A549 (cell line): Measurements from ENCODE around the gene ADCK2. TPM values are rescaled to one million over a fixed set of nuclear protein-coding genes. Genes with fewer than 3 reads are reported as not detected.

ENCODE experiments used
- ATAC-seq, 2 experiments: fragments of 200-7000 bp in 1 of 2; fragments of >200 bp in 1 of 2; cut with Nextera tagmentation in 1 of 2; cut with Tn5 transposase in 1 of 2; 3 replicates each; pipeline versions ENCODE4 v1.8.0 to v1.9.1; 2018 to 2020; ENCODE audit warnings: mild to moderate bottlenecking in 1 of 2, moderate library complexity in 1 of 2
- CTCF ChIA-PET: fragments of 300-600 bp; sonication (Branson Sonifier 250); formaldehyde crosslinking; extraction: SDS; loops from one replicate; lab custom pipeline; 2021; ENCODE audit warnings: antibody characterized with exemption, inconsistent platforms; lab: Yijun Ruan, JAX
- POLR2A ChIA-PET: fragments of 350-600 bp; formaldehyde crosslinking; extraction: SDS; loops from one replicate; lab custom pipeline; 2021; ENCODE audit warnings: antibody characterized with exemption, inconsistent platforms; lab: Yijun Ruan, JAX
- DNase-seq, 2 experiments: peaks; one replicate each; pipeline versions ENCODE4 v3.0.0 to v3.0.0-alpha.2; 2011 to 2016; ENCODE audit warnings: low read depth in 1 of 2, low spot score in 1 of 2
- FAIRE-seq: peaks from 2 replicates; lab custom pipeline; 2011; peaks lifted over from hg19 to GRCh38; lab: Jason Lieb, UNC
- H3K27ac ChIP-seq, 2 experiments: fragments of >200 bp; sonication (Bioruptor Twin); formaldehyde crosslinking; 3 replicates each; pipeline ENCODE4 v1.5.1; 2016 to 2017
- H3K4me1 ChIP-seq: fragments of >200 bp; sonication (Bioruptor Twin); formaldehyde crosslinking; 3 replicates; pipeline ENCODE4 v1.6.1; 2016
- H3K4me2 ChIP-seq: fragments of >200 bp; sonication (Bioruptor Twin); formaldehyde crosslinking; 3 replicates; pipeline ENCODE4 v1.6.1; 2016
- H3K4me3 ChIP-seq: fragments of >200 bp; sonication (Bioruptor Twin); formaldehyde crosslinking; 3 replicates; pipeline ENCODE4 v1.5.1; 2016
- H3K9me3 ChIP-seq: fragments of >200 bp; sonication (Bioruptor Twin); formaldehyde crosslinking; 3 replicates; pipeline ENCODE4 v1.6.1; 2016
- CBX8 ChIP-seq: fragments of 200-600 bp; sonication (generic); IDR thresholded peaks from 2 replicates; pipeline ENCODE4 v1.6.1; 2016
- CHD4 ChIP-seq: fragments of 200-600 bp; sonication (generic); IDR thresholded peaks from 2 replicates; pipeline ENCODE4 v1.6.1; 2016; ENCODE audit warnings: antibody characterized with exemption, mild to moderate bottlenecking, borderline replicate concordance
- E2F6 ChIP-seq: IDR thresholded peaks from 2 replicates; pipeline ENCODE4 v1.6.1; 2012; ENCODE audit warnings: low read depth, borderline replicate concordance
- ELK1 ChIP-seq: fragments of 150-350 bp; IDR thresholded peaks from 2 replicates; pipeline ENCODE4 v1.6.1; 2014; ENCODE audit warnings: low read depth, mild to moderate bottlenecking, low read length
- FOXS1 ChIP-seq: fragments of 250-450 bp; sonication (Bioruptor Pico); IDR thresholded peaks from 2 replicates; pipeline ENCODE4 v1.5.0; 2020; ENCODE audit warnings: mild to moderate bottlenecking, moderate library complexity
- GATA3 ChIP-seq: IDR thresholded peaks from 2 replicates; pipeline ENCODE4 v1.6.1; 2012; ENCODE audit warnings: borderline replicate concordance
- JUN ChIP-seq, 2 experiments: fragments of >200 bp; sonication (Bioruptor Twin); formaldehyde crosslinking; IDR thresholded peaks; 2 replicates in 1 of 2; 3 replicates in 1 of 2; pipeline ENCODE4 v1.6.1; 2016 to 2017
- JUNB ChIP-seq: fragments of >200 bp; sonication (Bioruptor Twin); formaldehyde crosslinking; IDR thresholded peaks from 2 replicates; pipeline ENCODE4 v1.6.1; 2016
- KDM1A ChIP-seq: fragments of 200-600 bp; sonication (generic); IDR thresholded peaks from 2 replicates; pipeline ENCODE4 v1.6.1; 2016; ENCODE audit warnings: low read depth, mild to moderate bottlenecking
- KDM5A ChIP-seq: fragments of 200-600 bp; sonication (generic); IDR thresholded peaks from 2 replicates; pipeline ENCODE4 v1.6.1; 2016; ENCODE audit warnings: antibody characterized with exemption, mild to moderate bottlenecking
- MAZ ChIP-seq: fragments of 150-350 bp; IDR thresholded peaks from 2 replicates; pipeline ENCODE4 v1.6.1; 2014; ENCODE audit warnings: antibody characterized with exemption, low read depth, low read length, borderline replicate concordance
- MYC ChIP-seq: IDR thresholded peaks from 2 replicates; pipeline ENCODE4 v1.6.1; 2012; ENCODE audit warnings: mild to moderate bottlenecking, inconsistent platforms, low read length, improper control_type of control experiment, borderline replicate concordance
- PHF8 ChIP-seq: fragments of 200-600 bp; sonication (generic); IDR thresholded peaks from 2 replicates; pipeline ENCODE4 v1.6.1; 2016; ENCODE audit warnings: low read depth, mild to moderate bottlenecking, antibody characterized with exemption, moderate library complexity, borderline replicate concordance
- POLR2A ChIP-seq: IDR thresholded peaks from 2 replicates; pipeline ENCODE4 v1.6.1; 2012; ENCODE audit warnings: mild to moderate bottlenecking, low read length
- RAD21 ChIP-seq, 2 experiments: fragments of >200 bp in 1 of 2; sonication (Bioruptor Twin) in 1 of 2; formaldehyde crosslinking in 1 of 2; IDR thresholded peaks in 1 of 2; conservative IDR thresholded peaks in 1 of 2; 2 replicates in 1 of 2; 3 replicates in 1 of 2; pipeline ENCODE4 v1.6.1; 2012 to 2018; ENCODE audit warnings: inconsistent platforms in 1 of 2
- RFX5 ChIP-seq: fragments of 450-650 bp; IDR thresholded peaks from 2 replicates; pipeline ENCODE4 v1.7.1; 2014; ENCODE audit warnings: antibody characterized with exemption, mild to moderate bottlenecking, moderate library complexity
- SMC3 ChIP-seq: fragments of >200 bp; sonication (Bioruptor Twin); formaldehyde crosslinking; IDR thresholded peaks from 3 replicates; pipeline ENCODE4 v1.6.1; 2018; ENCODE audit warnings: inconsistent platforms
- SREBF2 ChIP-seq: fragments of 450-650 bp; IDR thresholded peaks from 2 replicates; pipeline ENCODE4 v1.6.1; 2014; ENCODE audit warnings: mild to moderate bottlenecking, moderate library complexity
- ZSCAN20 ChIP-seq: fragments of 250-450 bp; sonication (Bioruptor Pico); IDR thresholded peaks from 2 replicates; pipeline ENCODE4 v1.8.0; 2022; ENCODE audit warnings: mild to moderate bottlenecking, moderate library complexity
- WGBS: methylation state at CpG from one replicate; pipeline ENCODE4 v1.1.6; 2017; ENCODE audit errors: missing lambda C conversion rate; 5-methylcytosine and 5-hydroxymethylcytosine counted together
- polyA plus RNA-seq, 4 experiments: library from polyadenylated mRNA; depleted of rRNA in 3 of 4; stranded (reverse); fragments of >200 nt; fragmentation: RNase III in 1 of 4; extraction: RNeasy Plus Mini Kit Qiagen cat#74134 plus additional on column Dnase treatment in 1 of 4; gene quantifications; 2 replicates in 3 of 4; 3 replicates in 1 of 4; pipeline ENCODE4 v1.2.3, GENCODE V29; 2011 to 2017
- TF ChIP-seq, protein P1 (sequence below): fragments of 200-600 bp; sonication (generic); IDR thresholded peaks from 2 replicates; pipeline ENCODE4 v1.6.1; 2016; ENCODE audit warnings: antibody characterized with exemption, mild to moderate bottlenecking, moderate library complexity
- TF ChIP-seq, protein P2 (sequence below): fragments of >200 bp; sonication (Bioruptor Twin); formaldehyde crosslinking; IDR thresholded peaks from 3 replicates; pipeline ENCODE4 v1.6.1; 2016
- TF ChIP-seq, protein P3 (sequence below): IDR thresholded peaks from 2 replicates; pipeline ENCODE4 v1.6.1; 2012
- TF ChIP-seq, protein P4 (sequence below): IDR thresholded peaks from 2 replicates; pipeline ENCODE4 v1.6.1; 2012

The ADCK2 gene
- polyA plus RNA-seq, 2 of the 4 experiments (the other 2 are of a cell fraction): 13.1 to 13.9 TPM

DNA sequence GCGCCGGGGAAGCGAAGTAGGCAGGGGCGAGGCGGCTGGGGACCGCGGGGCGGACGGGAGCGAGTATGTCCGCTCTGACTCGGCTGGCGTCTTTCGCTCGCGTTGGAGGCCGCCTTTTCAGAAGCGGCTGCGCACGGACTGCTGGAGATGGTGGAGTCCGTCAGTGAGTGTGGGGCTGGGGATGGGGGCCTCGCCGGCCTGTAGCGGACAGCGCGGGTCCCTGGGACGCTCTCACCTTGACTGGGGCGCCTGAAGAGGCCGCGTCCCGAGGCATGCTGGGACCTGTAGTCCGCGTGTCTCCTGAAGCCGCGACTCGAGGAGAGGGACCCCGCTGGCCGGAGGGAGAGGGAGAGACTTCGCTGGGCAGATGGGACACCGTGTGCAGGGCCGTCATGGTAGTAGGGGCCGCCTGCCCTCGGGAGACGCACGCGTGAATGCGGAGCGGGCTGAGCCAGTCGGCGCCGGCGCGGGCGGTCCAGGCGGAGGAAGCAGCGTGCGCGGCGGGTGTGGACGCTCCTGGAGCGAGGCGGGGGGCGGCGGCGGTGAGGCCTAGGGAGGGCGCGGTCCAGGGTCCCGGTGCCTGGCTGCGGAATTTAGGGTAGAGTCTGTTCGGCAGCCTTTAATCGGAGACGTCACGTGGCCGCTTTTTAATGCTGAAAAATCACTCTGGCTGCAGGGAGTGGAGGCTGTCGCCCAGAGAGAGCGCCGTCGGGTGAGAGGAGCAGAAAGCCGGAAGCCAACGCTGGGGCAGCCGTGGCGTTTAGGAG lies 24.1 kb downstream of the ADCK2 start, which contains the start of gene NDUFB2:
TSS of gene NDUFB2 (plus strand) at position 29 of the 767 bp plus-strand sequence. CDS start at position 66, 37 bp downstream.
- POLR2A ChIA-PET: interaction anchor here (0.6 to 1.0 kb wide), 5 partner anchors 9 to 318 kb away, joined by 3 to 6 read pairs (median 4); partner anchors contain the start of gene MRPS33
- WGBS: under 1% methylated on average over 33 of the region's 82 CpGs
- no peak for FAIRE-seq

DNA sequence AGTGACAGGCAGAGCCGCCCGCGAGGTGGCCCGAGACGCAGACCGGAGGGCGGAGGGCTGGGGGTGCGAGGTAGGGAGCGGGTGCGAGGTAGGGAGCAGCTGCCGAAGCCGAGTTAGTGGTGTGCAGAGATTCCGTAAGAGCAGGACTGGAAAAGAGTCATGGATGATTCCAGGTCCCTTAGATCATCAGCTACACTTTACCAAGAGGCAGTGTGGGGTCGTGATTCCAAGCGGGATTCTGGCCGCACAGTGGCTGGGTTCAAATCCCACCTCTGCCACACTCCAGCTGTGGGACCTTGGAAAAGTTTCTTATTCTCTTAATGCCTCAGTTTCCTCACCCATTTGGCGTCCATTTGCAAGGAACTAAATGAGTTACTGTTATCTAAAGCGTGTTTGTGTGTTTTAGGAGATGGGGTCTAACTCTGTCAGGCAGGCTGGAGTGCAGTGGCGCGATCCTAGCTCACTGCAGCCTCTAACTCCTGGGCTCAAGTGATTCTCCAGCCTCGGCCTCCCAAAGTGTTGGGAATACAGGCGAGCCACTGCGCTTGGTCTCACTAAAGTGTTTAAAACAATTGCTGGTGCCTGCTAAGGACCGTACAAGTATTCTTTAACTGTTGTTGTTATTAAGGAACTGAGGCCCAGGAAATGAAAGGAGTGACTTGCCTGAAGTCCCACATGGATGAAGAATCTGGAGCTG lies 24.9 kb downstream of the ADCK2 start:
- ATAC-seq (no peak), DNase-seq (no peak), FAIRE-seq (no peak)
- Histone ChIP-seq H3K4me3 (peak overlapping the region; percentile 77), H3K9me3 (no peaks in the 10 kb centered on the region), H3K4me1 (peaks cover 15% of the 10 kb centered on the region; the same call in 2 of the 3 replicates), H3K4me2 (peak overlapping the region; percentile 86), H3K27ac (peak overlapping the region; percentile 93 to 94)
- ChIA-PET POLR2A (no interaction called here), CTCF (interaction anchor here (0.5 to 0.9 kb wide), 2 partner anchors 23 to 101 kb away, joined by 3 read pairs; no protein-coding TSS in a partner anchor)
- 24% methylated on average over 24 of the region's 24 CpGs for WGBS
- no peak for TF ChIP-seq ELK1
- TF ChIP-seq KDM1A: no peak
- no peak for TF ChIP-seq PHF8
- no peak for TF ChIP-seq FOXS1 (CRISPR knock-in tag)
- TF ChIP-seq CBX8: no peak
- no peak for TF ChIP-seq MYC
- TF ChIP-seq JUNB: no peak
- no peak for TF ChIP-seq ZSCAN20
- TF ChIP-seq SREBF2: no peak
- no peak for TF ChIP-seq MAZ
- TF ChIP-seq RAD21 (conservative IDR thresholded peaks at IDR 0.05 in 1 of 2, IDR thresholded peaks at IDR 0.05 in 1 of 2): no peak
- no peak for TF ChIP-seq POLR2A

More for the DNA sequence above, 24.1 kb downstream of the ADCK2 start, which contains the start of gene NDUFB2:
- Histone ChIP-seq H3K4me2 (peak within 1 kb of the TSS; percentile 86), H3K4me3 (peak within 1 kb of the TSS; percentile 77), H3K27ac (peak within 1 kb of the TSS; percentile 93 to 94), H3K4me1 (peaks cover 15% of the 10 kb centered on the region; the same call in 2 of the 3 replicates), H3K9me3 (no peaks in the 10 kb centered on the region)
- ATAC-seq (peak; percentile 95), DNase-seq (peak; percentile 84 to 91)
- CTCF ChIA-PET: interaction anchor here (0.5 to 0.9 kb wide), 5 partner anchors 12 to 1057 kb away, joined by 3 to 5 read pairs (median 4); no protein-coding TSS in a partner anchor
- TF ChIP-seq RFX5 (0 out of 2 replicates have a peak, but pooled peaks have one; percentile 55), JUN (IDR thresholded peaks at IDR 0.05) (peak in 1 of 2 experiments; percentile 87; a peak in 4 of 5 replicates), E2F6 (peak; percentile 62; the same call in 1 of the 2 replicates), POLR2A (peak; percentile 81), CHD4 (no peak), PHF8 (peak; percentile 99), SMC3 (no peak; the same call in 2 of the 3 replicates), ZSCAN20 (no peak), GATA3 (0 out of 2 replicates have a peak, but pooled peaks have one; percentile 32), KDM5A (0 out of 2 replicates have a peak, but pooled peaks have one; percentile 16)
- TF ChIP-seq, protein P1, sequence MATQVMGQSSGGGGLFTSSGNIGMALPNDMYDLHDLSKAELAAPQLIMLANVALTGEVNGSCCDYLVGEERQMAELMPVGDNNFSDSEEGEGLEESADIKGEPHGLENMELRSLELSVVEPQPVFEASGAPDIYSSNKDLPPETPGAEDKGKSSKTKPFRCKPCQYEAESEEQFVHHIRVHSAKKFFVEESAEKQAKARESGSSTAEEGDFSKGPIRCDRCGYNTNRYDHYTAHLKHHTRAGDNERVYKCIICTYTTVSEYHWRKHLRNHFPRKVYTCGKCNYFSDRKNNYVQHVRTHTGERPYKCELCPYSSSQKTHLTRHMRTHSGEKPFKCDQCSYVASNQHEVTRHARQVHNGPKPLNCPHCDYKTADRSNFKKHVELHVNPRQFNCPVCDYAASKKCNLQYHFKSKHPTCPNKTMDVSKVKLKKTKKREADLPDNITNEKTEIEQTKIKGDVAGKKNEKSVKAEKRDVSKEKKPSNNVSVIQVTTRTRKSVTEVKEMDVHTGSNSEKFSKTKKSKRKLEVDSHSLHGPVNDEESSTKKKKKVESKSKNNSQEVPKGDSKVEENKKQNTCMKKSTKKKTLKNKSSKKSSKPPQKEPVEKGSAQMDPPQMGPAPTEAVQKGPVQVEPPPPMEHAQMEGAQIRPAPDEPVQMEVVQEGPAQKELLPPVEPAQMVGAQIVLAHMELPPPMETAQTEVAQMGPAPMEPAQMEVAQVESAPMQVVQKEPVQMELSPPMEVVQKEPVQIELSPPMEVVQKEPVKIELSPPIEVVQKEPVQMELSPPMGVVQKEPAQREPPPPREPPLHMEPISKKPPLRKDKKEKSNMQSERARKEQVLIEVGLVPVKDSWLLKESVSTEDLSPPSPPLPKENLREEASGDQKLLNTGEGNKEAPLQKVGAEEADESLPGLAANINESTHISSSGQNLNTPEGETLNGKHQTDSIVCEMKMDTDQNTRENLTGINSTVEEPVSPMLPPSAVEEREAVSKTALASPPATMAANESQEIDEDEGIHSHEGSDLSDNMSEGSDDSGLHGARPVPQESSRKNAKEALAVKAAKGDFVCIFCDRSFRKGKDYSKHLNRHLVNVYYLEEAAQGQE: peak; percentile 16; the same call in 1 of the 2 replicates
- TF ChIP-seq, protein P2, sequence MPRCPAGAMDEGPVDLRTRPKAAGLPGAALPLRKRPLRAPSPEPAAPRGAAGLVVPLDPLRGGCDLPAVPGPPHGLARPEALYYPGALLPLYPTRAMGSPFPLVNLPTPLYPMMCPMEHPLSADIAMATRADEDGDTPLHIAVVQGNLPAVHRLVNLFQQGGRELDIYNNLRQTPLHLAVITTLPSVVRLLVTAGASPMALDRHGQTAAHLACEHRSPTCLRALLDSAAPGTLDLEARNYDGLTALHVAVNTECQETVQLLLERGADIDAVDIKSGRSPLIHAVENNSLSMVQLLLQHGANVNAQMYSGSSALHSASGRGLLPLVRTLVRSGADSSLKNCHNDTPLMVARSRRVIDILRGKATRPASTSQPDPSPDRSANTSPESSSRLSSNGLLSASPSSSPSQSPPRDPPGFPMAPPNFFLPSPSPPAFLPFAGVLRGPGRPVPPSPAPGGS: peak; percentile 82
- TF ChIP-seq, protein P3, sequence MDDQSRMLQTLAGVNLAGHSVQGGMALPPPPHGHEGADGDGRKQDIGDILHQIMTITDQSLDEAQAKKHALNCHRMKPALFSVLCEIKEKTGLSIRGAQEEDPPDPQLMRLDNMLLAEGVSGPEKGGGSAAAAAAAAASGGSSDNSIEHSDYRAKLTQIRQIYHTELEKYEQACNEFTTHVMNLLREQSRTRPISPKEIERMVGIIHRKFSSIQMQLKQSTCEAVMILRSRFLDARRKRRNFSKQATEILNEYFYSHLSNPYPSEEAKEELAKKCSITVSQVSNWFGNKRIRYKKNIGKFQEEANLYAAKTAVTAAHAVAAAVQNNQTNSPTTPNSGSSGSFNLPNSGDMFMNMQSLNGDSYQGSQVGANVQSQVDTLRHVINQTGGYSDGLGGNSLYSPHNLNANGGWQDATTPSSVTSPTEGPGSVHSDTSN: peak; percentile 61; the same call in 1 of the 2 replicates
- TF ChIP-seq, protein P4, sequence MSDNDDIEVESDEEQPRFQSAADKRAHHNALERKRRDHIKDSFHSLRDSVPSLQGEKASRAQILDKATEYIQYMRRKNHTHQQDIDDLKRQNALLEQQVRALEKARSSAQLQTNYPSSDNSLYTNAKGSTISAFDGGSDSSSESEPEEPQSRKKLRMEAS: peak; percentile 77
- TF ChIP-seq, all 56 proteins: peak for 11
